Stimulated activated CD4-positive, alpha-beta T cell treated with anti-CD3 and anti-CD28 coated beads, Interleukin-4, amount 100 ng/mL, for 48 hours (primary cell): Measurements from ENCODE around the gene PPP2R2D.
A peak's percentile ranks its signal among the peaks of the same experiment; 100 is the strongest.
"Not testable (repeated sequence)": the region's sequence is repeated elsewhere in the genome, so short reads cannot be mapped to it uniquely, and the experiment has no call there.

Experiments
- DNase-seq, 2 donors: peaks; one replicate each; pipeline ENCODE4 v3.0.0-alpha.2; 2020; ENCODE audit warnings: low read depth in 2 of 2

Gene PPP2R2D

GRCh38 chr10:131868436-131868835 lies 32.4 kb upstream of the PPP2R2D start:
- no peak for DNase-seq

GRCh38 chr10:131869344-131869743 lies 31.5 kb upstream of the PPP2R2D start:
- no peak for DNase-seq

- DNase-seq = no peak
Measured at GRCh38 chr10:131870411-131870810, 30.4 kb upstream of the PPP2R2D start.

GRCh38 chr10:131870831-131871672 lies 29.8 kb upstream of the PPP2R2D start:
- no peak for DNase-seq

- no peak for DNase-seq
Measured at GRCh38 chr10:131871673-131872005, 29.2 kb upstream of the PPP2R2D start.

GRCh38 chr10:131872011-131872826 lies 28.6 kb upstream of the PPP2R2D start:
- DNase-seq = no peak

GRCh38 chr10:131872827-131873375 lies 27.9 kb upstream of the PPP2R2D start:
- no peak for DNase-seq

GRCh38 chr10:131874991-131875451 lies 25.8 kb upstream of the PPP2R2D start:
- DNase-seq = peak; percentile 58 to 61

GRCh38 chr10:131875501-131875900 lies 25.3 kb upstream of the PPP2R2D start:
- no peak for DNase-seq

- DNase-seq = no peak
Measured at GRCh38 chr10:131876017-131876416, 24.8 kb upstream of the PPP2R2D start.

GRCh38 chr10:131876508-131876907 lies 24.3 kb upstream of the PPP2R2D start:
- no peak for DNase-seq

GRCh38 chr10:131880016-131880590 lies 20.7 kb upstream of the PPP2R2D start:
- DNase-seq = no peak

- DNase-seq = no peak
Measured at GRCh38 chr10:131881104-131881880, 19.5 kb upstream of the PPP2R2D start.

GRCh38 chr10:131882151-131882550 lies 18.7 kb upstream of the PPP2R2D start:
- no peak for DNase-seq

GRCh38 chr10:131882590-131883451 lies 18.0 kb upstream of the PPP2R2D start:
- DNase-seq = no peak

- DNase-seq = not testable (repeated sequence)
Measured at GRCh38 chr10:131883621-131884393, 17.0 kb upstream of the PPP2R2D start.

GRCh38 chr10:131885391-131886165 lies 15.2 kb upstream of the PPP2R2D start:
- peak; percentile 74 to 85 for DNase-seq

- DNase-seq = no peak
Measured at GRCh38 chr10:131886237-131886636, 14.6 kb upstream of the PPP2R2D start.

- no peak for DNase-seq
Measured at GRCh38 chr10:131888186-131888604, 12.6 kb upstream of the PPP2R2D start.
